GM23248 (cell line): ENCODE results near the gene NECAP2.

ENCODE experiments used
- EZH2 ChIP-seq: fragments of 200-600 bp; sonication (generic); IDR thresholded peaks from 2 replicates; pipeline ENCODE4 v1.6.1; 2018; ENCODE audit warnings: antibody characterized with exemption, mild to moderate bottlenecking; ENCODE audit not compliant: insufficient read depth, poor library complexity, severe bottlenecking
- EZH2phosphoT487 ChIP-seq: fragments of 200-600 bp; sonication (generic); IDR thresholded peaks from 2 replicates; pipeline ENCODE4 v1.6.1; 2018; ENCODE audit warnings: antibody characterized with exemption, moderate library complexity, mild to moderate bottlenecking, low read depth; ENCODE audit not compliant: insufficient read depth

DNA sequence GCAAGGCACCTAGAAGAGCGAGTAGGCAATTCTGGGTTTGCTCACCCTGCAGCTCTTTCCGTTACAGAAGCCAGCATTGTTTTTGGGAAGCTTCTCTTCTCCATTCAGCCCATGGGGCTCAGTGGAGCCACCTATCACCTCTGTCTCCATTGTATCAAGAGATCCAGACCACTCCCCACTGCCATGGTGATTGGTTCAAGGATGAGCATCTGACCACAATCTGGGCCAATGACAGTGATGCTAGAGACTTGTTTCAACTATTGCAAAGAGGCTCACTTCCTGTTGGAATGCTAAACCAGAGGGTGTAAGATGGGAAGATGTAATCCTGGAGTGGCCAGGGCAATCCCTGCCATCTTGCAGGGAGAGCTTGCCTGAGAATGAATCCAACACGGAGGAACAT, 9.9 kb upstream of the NECAP2 start:
- TF ChIP-seq EZH2: no peak
- no peak for TF ChIP-seq EZH2phosphoT487
